Erythroblast (primary cell): Measurements from ENCODE around the gene HCRT.
A peak's percentile ranks its signal among the peaks of the same experiment; 100 is the strongest.

ENCODE experiments used
- DNase-seq, 2 experiments: peaks; one replicate each; lab custom pipeline; 2025; lab: John Stamatoyannopoulos, UW
- GATA1 ChIP-seq: IDR thresholded peaks from 2 replicates; pipeline ENCODE4 v1.6.1; 2011; ENCODE audit warnings: low read depth, mild to moderate bottlenecking, control low read depth, low read length, moderate library complexity
- POLR2A ChIP-seq: IDR thresholded peaks from 2 replicates; pipeline ENCODE4 v1.6.1; 2011; ENCODE audit warnings: mild to moderate bottlenecking, low read length

The HCRT gene

DNA sequence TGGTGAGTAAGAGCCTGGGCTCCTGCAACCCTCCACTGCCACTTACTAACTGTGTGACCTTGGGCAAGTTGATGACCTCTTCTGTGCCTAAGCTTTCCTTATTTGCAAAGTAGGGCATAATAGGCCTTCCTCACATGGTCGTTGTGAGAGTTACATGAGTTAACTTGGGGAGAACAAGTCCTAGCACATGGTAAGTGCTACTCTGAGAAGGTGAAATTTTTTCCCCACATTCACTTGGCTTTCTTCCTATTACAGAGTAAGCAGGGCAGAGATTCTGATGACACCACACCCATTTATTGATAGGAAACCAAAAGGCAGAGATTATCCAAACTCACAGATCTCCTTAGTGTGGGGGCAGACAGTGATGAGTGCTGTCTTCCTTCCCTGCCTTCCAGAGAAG lies 5.9 kb downstream of the HCRT start:
- DNase-seq, result no peak
- TF ChIP-seq GATA1, result no peak
- no peak for TF ChIP-seq POLR2A

DNA sequence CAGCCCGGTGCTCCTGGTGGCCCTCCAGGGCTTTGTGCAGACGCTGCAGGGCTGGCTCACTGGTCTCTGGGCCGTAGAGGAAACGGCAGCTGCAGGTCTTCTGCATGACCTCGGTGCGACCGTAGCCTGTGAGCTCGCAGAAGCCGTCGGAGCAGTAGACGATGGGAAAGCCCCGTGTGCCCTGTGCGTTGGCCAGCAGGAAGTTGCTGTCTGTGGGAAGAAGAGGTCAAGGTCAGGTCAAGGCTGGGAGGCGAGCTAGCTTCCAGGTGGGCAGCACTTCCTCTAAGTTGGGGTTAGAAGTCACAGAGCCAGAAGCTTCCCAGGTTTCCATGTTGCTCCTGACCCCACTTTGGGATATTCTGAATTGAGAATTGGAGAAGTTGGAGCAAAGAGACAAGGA lies 6.4 kb downstream of the HCRT start:
- no peak for TF ChIP-seq POLR2A
- no peak for TF ChIP-seq GATA1
- DNase-seq, result no peak

DNA sequence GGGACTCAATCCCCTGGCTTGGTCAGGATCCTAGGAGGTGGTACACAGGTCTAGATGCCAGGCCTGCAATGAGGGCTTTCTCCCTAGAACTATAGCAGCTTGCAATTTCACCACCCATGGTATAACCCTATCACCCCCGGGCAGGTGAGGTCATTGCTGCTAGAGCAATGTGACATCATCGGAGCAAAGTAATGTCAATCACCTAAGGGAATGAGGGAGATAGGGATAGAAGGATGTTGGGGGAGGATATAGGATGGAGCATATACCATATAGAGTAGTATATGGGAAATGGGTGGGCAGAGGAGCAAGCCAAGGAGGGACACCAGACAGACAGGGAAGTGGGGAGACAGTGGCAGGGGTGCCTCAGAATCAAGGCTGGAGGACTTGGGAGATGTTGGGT lies 7.6 kb downstream of the HCRT start:
- no peak for DNase-seq

DNA sequence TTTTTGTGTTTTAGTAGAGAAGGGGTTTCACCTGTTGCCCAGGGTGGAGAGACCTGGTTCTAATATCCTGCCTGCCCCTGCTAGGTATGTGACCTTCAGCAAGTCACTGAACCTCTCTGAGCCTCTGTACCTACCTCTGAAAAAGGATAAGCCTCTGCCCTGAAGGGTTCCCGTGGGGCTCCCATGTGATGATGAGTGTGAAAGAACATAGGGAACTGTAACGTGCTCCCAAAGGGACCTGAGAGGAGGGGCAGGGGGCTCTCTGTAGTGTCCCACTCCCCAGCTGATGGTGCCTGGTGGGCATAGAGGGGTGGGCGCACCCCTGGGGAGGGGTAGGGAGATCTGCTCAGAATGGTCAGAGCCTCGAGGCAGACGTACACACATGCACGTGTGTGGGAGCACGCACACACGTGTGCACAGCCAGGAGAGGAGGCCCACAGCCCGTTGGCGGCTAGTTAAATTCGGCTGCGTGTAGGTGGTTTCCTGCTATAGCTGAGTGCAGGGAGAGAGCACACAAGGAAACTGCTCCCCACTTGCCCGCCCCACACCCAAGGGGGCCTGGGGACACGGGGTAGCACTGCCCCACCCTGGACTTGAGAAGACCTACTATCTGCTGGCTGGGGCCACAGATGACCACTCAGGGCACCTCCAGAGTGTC lies 11.0 kb downstream of the HCRT start:
- no peak for TF ChIP-seq POLR2A
- no peak for TF ChIP-seq GATA1
- no peak for DNase-seq

More for the DNA sequence above, 7.6 kb downstream of the HCRT start:
- TF ChIP-seq POLR2A, result no peak
- no peak for TF ChIP-seq GATA1

DNA sequence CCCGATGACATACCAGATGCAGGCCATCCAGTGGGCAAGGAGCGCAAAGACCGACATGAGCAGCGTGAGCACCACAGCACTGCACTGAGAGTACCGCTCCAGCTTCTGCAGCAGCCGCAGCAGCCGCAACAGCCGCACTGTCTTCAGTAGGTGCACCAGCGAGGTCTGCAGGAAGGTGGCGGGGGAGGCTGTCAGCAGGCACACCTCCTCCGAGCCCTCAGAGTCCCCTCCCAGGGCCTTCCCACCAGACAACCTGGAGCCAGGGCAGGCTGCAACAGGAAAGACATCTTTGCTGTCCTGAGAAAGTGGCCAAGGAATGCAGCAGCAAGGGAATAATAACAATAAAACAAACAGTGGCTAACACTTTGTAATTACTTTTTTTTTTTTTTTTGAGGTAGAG lies 13.4 kb downstream of the HCRT start:
- no peak for DNase-seq
- TF ChIP-seq POLR2A (no peak), GATA1 (no peak)

DNA sequence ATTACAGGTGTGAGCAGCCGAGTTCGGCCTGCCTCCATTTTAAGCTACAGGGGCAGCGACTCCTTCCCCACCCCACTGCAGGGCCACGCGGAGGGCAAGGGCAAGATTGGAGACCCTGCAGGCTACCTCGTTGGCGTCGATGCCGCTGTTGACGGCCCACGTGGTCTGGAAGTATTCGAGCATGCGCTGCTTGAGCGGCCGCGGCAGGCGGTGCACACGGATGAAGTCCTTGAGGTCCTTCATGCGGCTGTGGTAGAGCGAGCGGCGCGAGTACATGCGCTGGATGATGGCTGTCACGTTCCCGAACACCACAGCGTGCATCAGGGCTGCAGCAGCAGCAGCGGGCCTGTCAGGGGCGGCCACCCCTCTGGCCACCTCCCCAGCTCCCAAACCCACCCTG lies 15.9 kb downstream of the HCRT start:
- no peak for DNase-seq
- no peak for TF ChIP-seq GATA1
- no peak for TF ChIP-seq POLR2A

DNA sequence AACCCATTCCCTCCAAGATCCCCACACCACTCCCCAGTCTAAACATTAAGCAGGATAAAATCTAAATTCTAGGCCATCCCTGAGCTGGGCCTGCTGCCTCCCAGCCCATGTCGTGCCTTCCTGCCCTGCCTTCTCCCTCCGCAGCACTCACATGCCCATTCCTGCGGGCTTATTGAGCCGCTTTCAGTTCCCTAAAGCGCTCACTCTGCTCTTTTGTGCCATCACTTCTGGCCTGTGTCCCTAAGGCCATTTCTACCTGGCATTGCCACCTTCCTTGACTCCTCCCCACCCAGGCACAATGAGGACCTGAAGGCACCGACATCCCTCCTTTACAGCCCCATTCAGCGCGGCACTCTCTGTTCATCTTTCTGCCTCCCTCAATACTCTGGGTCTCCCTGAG lies 17.4 kb downstream of the HCRT start:
- TF ChIP-seq GATA1 (no peak), POLR2A (no peak)
- no peak for DNase-seq

DNA sequence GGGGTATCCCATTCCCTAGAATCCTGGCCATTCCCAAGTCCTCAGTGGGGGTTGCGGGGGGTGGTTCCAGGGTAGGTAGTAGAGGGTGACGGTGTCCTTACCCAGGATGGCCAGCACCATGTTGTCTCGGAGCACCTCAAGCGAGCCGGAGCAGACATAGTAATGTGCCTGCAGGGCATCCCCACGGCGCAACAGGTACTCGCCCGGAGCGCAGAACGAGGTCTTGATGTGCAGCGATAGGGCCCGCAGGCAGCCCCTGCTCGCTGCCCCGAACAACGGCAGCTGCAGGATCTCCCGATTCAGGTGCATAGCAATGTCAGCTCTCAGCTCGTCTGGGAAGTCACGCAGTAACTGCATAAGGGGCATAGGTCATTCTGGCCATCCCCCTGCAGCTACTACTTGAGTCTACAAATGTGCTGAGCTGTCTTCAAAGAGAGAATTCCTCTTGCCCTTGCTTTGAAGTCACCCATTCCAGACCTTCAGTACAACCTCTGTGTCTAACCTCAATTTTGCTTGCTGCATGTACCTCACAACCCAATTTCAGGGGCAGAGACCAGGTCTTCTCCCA lies 19.0 kb downstream of the HCRT start:
- DNase-seq, result no peak
- TF ChIP-seq POLR2A (no peak), GATA1 (no peak)

DNA sequence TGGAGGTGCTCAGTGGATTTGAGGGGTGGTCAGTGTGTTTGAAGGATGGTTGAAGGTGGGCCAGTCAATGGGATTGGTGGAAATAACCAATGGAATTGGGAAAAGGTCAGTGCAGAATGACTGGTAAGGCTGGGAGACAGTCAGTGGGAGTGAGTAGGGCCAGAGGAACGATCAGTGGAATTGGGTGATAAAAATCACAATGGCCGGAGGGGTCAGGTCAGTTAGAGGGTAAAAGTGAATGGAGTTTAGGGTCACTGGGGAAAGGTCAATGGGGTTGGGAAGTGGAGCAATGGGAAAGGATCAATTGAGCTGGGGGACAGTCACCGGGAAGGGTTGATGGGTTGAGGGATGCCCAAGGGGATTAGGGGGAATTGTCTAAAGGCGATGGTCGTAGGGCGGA lies 19.5 kb downstream of the HCRT start:
- DNase-seq, result no peak
- TF ChIP-seq POLR2A (no peak), GATA1 (no peak)

DNA sequence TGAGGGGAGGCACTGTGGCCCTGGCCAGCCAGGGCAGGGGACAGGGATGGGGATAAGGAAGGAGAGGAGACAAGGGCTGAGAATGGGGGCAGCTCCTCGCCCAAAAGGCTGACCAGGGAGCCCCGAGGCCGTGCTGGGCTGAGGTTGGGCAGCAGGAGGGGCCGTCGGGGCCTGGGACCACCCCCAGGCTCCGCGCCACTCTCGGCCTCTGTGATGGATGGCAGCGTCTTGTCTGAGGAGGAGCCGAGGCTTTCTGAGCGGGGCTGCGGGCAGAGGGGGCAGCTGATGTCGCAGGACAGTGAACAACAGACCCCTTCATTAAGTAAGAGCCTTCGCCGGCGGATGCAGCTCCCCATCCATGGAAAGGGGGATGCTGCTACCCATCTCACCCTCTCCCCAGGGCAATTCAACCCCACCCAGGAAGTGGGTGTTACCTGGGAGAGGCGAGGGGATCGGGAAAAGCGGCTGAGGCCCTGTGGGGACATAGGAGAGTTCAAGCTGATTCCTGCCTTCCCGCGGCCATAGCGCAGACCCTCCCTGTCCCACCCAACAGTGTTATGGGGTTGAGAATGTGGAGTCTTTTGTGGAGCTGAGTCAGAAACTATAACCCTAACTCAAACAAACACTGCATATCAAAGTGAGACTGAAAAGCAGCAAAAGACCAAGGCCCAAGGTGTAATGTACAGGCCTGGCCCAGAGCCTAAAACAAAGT lies 21.4 kb downstream of the HCRT start:
- TF ChIP-seq POLR2A (no peak), GATA1 (no peak)
- no peak for DNase-seq

DNA sequence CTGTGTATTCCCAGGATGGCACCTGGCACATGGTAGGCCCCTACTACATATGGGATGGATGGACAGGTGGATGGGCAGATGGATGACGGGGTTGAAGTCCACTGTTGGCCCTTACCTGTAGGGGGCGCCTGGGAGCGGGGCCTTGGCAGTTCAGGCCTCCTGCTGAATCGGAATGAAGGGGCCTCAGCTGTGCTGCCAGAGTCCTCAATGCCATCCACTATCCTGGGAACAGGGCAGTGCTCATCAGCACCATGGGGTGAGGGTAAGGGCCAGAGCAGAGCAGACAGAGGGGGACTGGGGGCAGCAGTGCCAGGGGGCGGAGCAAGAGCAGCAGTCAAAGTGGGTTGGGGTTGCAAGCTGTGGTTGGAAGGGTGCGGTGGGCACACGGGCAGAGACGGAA lies 22.1 kb downstream of the HCRT start:
- peak; percentile 52 to 70 for DNase-seq
- TF ChIP-seq GATA1, result no peak
- TF ChIP-seq POLR2A, result no peak

DNA sequence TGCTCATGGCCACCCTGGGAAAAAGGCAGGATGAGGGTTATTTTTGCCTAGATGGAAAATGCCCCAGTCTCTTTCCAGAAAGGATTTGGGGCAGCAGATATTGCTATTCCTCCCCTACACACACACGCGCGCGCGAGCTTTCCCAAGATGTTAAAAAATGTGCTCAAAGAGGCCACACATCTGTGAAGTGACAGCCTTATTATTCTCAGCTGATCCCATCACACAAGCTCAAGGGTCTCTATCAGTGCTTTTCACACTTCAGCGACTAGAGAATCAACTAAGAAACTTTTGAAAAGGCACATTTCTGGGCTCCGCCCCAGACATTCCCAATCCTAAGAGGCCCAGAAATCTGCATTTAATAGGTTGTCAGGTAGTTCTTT lies 24.7 kb downstream of the HCRT start:
- TF ChIP-seq GATA1 (no peak), POLR2A (no peak)
- DNase-seq, result no peak

DNA sequence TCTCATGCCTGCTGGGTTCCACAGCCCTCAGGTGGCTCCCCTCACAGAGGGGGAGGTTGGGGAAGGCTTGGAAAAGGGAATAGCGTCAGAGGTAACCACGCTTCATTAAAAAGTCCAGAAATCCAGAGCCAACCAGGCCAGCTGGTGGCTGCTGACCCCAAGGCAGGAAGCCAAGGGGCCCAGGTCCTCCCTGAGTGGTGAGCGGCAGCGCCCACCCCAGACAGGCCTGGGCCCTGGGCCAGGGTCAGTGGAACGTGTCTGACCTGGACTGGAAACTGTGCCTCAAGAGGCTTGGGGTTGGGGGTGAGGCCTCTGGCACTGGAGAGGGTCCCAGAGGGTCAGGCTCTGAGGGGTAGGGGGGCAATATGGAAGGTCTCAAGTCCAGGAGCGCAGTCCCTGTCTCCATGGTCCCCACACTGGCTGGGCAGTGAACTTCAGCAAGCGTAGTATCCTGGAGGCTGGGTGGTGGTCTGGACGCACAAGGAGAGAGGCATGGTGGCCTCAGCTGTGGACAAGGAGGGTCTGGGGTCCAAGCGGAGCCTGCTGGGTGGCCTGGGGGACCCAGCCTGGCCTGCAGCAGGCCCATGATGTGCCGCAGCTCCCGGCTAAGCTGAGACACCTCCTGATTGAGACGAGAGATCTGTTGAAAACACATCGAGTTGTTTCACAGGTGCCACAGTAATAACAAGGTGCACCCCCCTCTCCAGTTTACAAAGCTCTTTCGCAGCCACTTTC lies 25.3 kb downstream of the HCRT start:
- no peak for TF ChIP-seq GATA1
- no peak for TF ChIP-seq POLR2A
- DNase-seq, result no peak

DNA sequence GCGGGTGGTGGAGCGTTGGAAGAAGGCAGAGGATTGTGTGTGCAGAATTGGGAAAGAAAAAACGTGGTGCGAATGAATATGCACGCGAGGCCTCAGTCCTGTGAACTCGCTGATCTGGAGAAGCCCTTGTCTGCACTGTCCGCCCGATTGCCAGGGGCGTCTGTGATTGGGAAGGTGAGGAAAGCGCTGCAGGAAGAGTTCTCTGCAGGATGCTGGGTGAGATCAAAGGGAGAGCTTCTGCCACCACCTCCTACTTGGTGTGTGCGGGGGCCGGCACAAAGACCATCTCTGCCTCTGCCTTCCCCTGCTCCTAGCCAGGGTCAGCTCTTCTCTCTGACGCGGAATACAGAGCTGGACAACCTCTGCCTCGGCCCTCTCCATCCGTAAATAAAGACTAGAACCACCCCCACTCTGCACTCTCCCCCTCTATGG lies 29.6 kb downstream of the HCRT start:
- TF ChIP-seq GATA1 (no peak), POLR2A (no peak)
- no peak for DNase-seq
